ENCODE measurements around the gene CDH13.

Gene CDH13

DNA sequence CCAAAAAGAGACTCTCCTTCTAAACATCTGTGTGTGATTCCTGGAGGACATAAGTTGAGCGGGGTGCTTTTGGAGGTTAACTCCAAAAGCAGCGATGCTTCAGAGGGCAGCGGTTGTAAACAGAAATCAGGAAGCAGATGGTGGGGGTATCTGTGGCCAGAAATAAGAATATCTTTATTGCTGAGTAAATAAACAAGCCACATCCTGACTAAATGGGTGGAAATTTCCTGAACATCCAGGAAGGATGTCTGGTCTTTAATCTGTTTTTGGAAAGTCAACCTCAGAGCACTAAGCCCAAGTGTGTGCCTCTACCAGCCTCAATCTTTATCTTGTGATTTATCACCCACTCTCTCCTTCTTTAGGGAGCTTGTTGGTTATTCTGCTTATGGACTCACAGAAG is 123.3 kb downstream of the CDH13 start:
- TF ChIP-seq, protein P1, sequence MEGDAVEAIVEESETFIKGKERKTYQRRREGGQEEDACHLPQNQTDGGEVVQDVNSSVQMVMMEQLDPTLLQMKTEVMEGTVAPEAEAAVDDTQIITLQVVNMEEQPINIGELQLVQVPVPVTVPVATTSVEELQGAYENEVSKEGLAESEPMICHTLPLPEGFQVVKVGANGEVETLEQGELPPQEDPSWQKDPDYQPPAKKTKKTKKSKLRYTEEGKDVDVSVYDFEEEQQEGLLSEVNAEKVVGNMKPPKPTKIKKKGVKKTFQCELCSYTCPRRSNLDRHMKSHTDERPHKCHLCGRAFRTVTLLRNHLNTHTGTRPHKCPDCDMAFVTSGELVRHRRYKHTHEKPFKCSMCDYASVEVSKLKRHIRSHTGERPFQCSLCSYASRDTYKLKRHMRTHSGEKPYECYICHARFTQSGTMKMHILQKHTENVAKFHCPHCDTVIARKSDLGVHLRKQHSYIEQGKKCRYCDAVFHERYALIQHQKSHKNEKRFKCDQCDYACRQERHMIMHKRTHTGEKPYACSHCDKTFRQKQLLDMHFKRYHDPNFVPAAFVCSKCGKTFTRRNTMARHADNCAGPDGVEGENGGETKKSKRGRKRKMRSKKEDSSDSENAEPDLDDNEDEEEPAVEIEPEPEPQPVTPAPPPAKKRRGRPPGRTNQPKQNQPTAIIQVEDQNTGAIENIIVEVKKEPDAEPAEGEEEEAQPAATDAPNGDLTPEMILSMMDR (IDR thresholded peaks at IDR 0.05; ENCODE audit: low read depth, low read length) = no peak
- no peak overlapping the region for H3K4me3 ChIP-seq (ENCODE audit: low read depth, low read length)

DNA sequence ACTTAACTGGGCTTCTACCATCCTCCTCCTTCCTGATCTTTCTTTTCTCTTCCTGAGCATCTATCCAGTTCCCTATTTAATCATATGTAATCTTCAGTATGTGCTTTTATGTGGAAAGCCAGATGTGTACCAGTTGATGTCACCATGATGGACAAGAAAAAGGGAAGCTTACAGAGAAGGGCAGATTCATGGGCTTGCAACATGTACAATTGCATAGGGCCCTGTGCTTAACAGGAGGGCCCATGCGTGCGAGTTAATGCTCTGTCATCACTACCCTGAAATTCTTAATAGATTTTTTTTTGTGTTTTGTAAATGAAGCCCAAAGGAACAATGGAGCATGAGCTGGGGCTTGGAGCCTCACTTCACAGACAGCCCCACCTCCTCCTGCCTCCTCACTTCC is 124.3 kb downstream of the CDH13 start:
- TF ChIP-seq, protein P1 (IDR thresholded peaks at IDR 0.05; ENCODE audit: low read depth, low read length) = no peak

DNA sequence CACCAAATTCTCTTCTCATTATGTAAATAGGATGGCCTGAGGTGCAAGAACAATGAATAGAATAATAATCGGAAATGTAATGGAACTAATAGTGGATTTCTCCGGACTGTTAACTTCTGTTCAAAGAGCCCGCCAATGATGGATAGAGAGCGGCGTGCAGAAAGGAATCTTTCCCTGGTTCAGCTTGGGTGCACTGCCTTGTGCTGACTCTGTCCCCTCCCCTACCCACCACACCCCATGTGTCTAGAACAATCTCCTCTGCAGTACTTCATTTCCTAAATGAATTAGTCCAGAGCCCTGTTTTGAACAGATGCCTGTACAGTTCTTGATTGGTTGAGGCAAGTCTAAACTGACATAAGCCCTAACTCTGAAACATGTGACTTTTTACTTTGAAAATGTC is 125.4 kb downstream of the CDH13 start:
- no peak overlapping the region for H3K4me3 ChIP-seq (ENCODE audit: low read depth, low read length)
- TF ChIP-seq, protein P1 (IDR thresholded peaks at IDR 0.05; ENCODE audit: low read depth, low read length) = no peak

More for the DNA sequence above, 124.3 kb downstream of the CDH13 start:
- no peak overlapping the region for H3K4me3 ChIP-seq (ENCODE audit: low read depth, low read length)

DNA sequence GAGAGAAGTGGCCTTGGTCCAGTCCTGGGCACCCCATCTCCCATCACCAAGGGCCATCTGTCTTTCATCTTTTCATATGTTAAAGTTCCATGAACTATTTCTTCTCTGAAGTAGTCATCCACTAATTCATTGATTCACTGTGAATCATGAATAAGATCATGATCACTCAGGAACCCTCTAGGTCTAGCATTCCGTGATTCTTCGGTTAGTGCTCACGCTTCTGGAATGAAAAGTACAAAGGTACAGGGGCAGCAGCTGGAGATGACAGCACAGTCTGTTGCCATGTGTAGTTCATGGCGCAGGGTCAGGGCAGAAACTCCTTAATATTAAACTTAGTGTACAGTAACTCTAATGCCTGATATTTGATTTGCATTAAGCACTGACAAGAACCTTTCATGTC is 127.1 kb downstream of the CDH13 start:
- H3K4me3 ChIP-seq (ENCODE audit: low read depth, low read length) = no peak overlapping the region
- TF ChIP-seq, protein P1 (IDR thresholded peaks at IDR 0.05; ENCODE audit: low read depth, low read length) = no peak

DNA sequence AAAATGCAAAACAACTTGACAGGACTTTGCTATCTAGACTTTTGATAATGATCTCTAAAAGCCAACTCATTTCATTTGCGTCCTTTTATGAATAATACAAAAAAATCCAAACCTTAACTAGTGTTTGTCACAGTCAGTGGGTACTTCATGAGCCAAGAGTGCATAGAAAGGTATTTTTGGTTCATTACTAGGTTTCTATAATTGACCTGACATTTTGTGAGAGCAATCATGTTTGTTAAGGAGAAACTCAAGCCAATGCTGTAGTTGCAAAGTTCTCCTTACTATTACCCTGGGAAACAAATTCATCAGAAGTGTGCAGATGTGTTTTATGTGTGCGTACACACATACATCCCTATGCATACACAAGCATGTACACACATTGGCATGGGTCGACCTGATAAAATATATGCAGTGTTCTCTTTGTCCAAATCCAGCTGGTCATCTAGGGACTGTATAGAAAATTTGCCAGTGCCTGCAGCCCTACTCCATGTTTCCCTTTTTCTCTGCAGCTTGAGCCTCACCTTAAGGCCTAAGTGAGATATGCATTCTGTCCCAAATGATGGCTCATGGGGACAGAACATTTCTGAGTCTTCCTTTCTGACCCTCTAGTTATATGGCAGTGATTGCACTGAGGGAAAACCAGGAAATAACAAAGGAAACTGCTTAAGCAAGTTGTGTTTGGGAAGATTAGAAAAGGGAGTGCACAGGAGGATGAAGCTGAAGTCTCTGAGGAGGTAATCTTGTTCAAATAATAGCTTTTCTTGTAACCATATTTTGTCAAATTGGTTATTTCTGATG is 128.1 kb downstream of the CDH13 start:
- TF ChIP-seq, protein P1 (IDR thresholded peaks at IDR 0.05; ENCODE audit: low read depth, low read length) = no peak
- H3K4me3 ChIP-seq (ENCODE audit: low read depth, low read length) = no peak overlapping the region

DNA sequence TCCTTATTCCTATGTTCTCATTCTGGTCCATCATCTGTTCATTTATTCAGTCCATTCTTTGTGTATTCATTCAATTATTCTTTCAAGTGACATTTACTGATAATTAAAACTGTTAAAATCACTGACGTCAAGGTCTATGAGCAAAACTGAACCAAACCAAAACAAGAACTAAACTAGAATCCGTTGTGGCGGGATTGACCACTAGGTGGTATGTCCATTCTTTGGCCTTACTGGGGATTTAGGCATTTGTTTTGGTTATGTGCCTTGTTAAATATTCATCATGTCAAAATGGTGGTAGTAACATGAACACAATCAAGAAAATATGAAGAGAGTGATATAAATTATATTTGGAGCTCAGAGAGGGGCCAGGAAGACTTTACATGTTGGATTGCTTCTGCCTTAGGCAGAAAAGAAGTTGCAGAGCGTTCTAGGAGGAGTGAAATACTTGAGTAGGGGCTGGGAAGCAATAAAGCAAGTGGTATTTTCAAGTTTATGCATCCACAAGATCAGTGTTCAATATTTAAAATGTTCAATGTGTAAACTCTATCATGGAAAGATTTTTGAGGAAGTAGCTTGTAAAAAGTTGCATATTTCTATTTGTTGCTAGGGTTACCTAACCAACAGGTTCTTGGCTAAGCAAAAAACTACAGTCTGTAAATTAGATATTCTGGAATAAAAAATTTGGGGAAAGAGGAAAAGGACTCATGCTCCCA is 129.0 kb downstream of the CDH13 start:
- H3K4me3 ChIP-seq (ENCODE audit: low read depth, low read length) = no peak overlapping the region
- TF ChIP-seq, protein P1 (IDR thresholded peaks at IDR 0.05; ENCODE audit: low read depth, low read length) = no peak

DNA sequence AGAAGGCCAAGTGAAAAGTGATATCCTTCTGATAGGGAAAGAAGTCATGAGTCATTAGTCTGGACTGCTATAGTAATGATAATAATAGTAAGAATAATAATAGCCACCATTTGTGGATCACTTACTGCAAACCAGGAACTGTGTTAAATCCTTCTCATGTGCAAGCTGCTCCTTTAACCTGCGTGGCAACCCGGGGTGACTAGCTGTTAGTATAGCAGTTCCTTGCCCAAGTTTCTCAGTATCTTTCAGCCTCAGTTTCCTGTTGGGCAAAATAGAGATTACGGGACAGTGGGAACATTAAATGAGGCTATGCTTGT is 129.5 kb downstream of the CDH13 start:
- H3K4me3 ChIP-seq (ENCODE audit: low read depth, low read length) = no peak overlapping the region
- TF ChIP-seq, protein P1 (IDR thresholded peaks at IDR 0.05; ENCODE audit: low read depth, low read length) = no peak
